Measurements from ENCODE around the gene FFAR2.

DNA sequence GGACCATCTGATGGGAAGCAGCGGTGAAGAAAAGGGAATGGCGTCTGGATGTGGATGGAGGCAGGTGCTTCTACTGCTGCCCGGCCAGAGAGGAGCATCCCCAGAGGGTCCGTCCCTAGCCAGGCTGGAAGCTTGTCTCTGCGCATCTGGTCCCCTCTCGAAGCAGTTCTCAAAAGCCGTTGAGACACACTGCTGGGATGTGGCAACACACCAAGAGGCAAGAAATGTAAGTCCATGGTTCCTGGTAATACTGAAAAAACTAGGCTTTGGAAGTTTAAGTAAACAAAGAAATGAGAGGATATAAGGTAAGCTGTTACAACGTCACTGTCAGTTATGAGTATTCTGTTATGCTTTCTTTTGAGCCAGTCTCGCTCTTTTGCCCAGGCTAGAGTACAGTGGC lies 15.1 kb upstream of the FFAR2 start:
- TF ChIP-seq REST (IDR thresholded peaks at IDR 0.05) (no peak), CTCF (IDR thresholded peaks at IDR 0.05; ENCODE audit: low read depth, low read length, missing input control) (no peak), EGR1 (IDR thresholded peaks at IDR 0.05; ENCODE audit: low read depth in 2 of 2) (no peak), FOXA1 (IDR thresholded peaks at IDR 0.05) (no peak), RAD21 (IDR thresholded peaks at IDR 0.05) (no peak), GABPA (IDR thresholded peaks at IDR 0.05 in 1 of 2, conservative IDR thresholded peaks at IDR 0.05 in 1 of 2) (no peak), MAX (IDR thresholded peaks at IDR 0.05) (no peak), JUND (IDR thresholded peaks at IDR 0.05) (no peak), TAF1 (conservative IDR thresholded peaks at IDR 0.05) (no peak), YY1 (IDR thresholded peaks at IDR 0.05) (no peak), HNF4G (IDR thresholded peaks at IDR 0.05) (no peak), SP1 (IDR thresholded peaks at IDR 0.05) (no peak)
- TF ChIP-seq, protein P1, sequence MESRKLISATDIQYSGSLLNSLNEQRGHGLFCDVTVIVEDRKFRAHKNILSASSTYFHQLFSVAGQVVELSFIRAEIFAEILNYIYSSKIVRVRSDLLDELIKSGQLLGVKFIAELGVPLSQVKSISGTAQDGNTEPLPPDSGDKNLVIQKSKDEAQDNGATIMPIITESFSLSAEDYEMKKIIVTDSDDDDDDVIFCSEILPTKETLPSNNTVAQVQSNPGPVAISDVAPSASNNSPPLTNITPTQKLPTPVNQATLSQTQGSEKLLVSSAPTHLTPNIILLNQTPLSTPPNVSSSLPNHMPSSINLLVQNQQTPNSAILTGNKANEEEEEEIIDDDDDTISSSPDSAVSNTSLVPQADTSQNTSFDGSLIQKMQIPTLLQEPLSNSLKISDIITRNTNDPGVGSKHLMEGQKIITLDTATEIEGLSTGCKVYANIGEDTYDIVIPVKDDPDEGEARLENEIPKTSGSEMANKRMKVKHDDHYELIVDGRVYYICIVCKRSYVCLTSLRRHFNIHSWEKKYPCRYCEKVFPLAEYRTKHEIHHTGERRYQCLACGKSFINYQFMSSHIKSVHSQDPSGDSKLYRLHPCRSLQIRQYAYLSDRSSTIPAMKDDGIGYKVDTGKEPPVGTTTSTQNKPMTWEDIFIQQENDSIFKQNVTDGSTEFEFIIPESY (IDR thresholded peaks at IDR 0.05) = no peak
